ENCODE results near the gene GPT2.

GPT2 gene

GRCh38 chr16:46947900-46948547, 63.9 kb downstream of the GPT2 start:
- Histone ChIP-seq H2BK5ac (ENCODE audit: low read depth, low read length, poor library complexity, severe bottlenecking) (no peak overlapping the region), H2BK120ac (ENCODE audit: low read depth, low read length) (no peak overlapping the region), H4K91ac (ENCODE audit: low read length) (no peak overlapping the region), H3K36me3 (ENCODE audit: control insufficient read depth in 1 of 2, insufficient read depth in 2 of 2, low read depth in 1 of 2, low read length in 2 of 2) (no peaks in the 10 kb centered on the region), H2AFZ (ENCODE audit: low read depth, low read length) (no peak overlapping the region), H3K27ac (ENCODE audit: low read length, poor library complexity, severe bottlenecking) (no peak overlapping the region), H4K8ac (ENCODE audit: low read length) (no peak overlapping the region), H3K27me3 (ENCODE audit: control insufficient read depth in 1 of 2, insufficient read depth in 1 of 2, low read length in 2 of 2) (no peaks in the 10 kb centered on the region), H3K4ac (ENCODE audit: low read depth in 1 of 2, low read length in 2 of 2) (no peak overlapping the region), H3K79me1 (replicated peaks; ENCODE audit: low read length, poor library complexity, severe bottlenecking) (no peaks in the 10 kb centered on the region), H3K18ac (ENCODE audit: low read depth in 1 of 2, low read length in 2 of 2) (no peak overlapping the region), H2BK15ac (ENCODE audit: low read depth, poor library complexity, severe bottlenecking) (no peak overlapping the region), H3K4me2 (ENCODE audit: low read length, poor library complexity, severe bottlenecking) (no peak overlapping the region), H3K23ac (ENCODE audit: low read length in 2 of 2) (no peak overlapping the region), H3K9me3 (ENCODE audit: control insufficient read depth, low read length) (no peaks in the 10 kb centered on the region), H3K9ac (ENCODE audit: low read length) (no peak overlapping the region), H3K4me1 (ENCODE audit: control insufficient read depth, insufficient read depth, low read depth, low read length) (peaks cover 1% of the 10 kb centered on the region), H3K14ac (ENCODE audit: low read length in 2 of 2) (no peak overlapping the region), H3K4me3 (ENCODE audit: insufficient read depth in 1 of 2, low read depth in 1 of 2, low read length in 2 of 2) (no peak overlapping the region), H2BK12ac (ENCODE audit: low read length in 2 of 2) (no peak overlapping the region), H2AK5ac (ENCODE audit: low read length, severe bottlenecking) (no peak overlapping the region)
- peak; percentile 50 for DNase-seq
- WGBS: 89% methylated on average over 7 of the region's 7 CpGs

DNA sequence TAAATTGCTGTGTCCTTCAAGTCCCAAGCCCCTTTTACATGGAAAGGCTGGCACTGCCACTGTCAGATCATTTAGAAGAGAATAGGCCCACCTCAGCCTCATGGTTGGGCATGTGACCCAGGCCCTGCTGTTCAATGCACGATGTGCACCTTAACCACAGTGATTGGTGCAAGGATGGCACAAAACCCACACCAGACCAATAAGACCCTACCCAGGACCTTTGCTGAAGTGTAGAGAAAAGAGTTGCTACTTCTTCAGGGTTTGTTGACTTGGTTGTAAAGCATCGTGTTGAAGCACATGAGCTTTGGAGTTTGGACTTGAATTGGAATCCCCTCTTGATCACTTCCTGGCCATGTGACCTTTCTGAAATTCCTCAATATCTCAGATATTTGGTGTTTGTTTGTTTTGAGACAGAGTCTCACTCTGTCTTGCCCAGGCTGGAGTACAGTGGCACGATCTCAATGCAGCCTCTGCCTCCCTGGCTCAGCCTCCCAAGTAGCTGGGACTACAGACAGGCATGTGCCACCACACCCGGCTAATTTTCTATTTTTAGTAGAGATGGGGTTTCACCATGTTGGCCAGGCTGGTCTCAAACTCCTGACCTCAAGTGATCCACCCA, 64.5 kb downstream of the GPT2 start:
- 97% methylated on average over 2 of the region's 4 CpGs for WGBS
- no peak overlapping the region for H2AFZ ChIP-seq (ENCODE audit: low read depth, low read length)
- H2BK5ac ChIP-seq (ENCODE audit: low read depth, low read length, poor library complexity, severe bottlenecking): no peak overlapping the region
- H3K4me1 ChIP-seq (ENCODE audit: control insufficient read depth, insufficient read depth, low read depth, low read length): no peaks in the 10 kb centered on the region
- H2BK15ac ChIP-seq (ENCODE audit: low read depth, poor library complexity, severe bottlenecking): no peak overlapping the region
- no peak for DNase-seq
- H3K27me3 ChIP-seq (ENCODE audit: control insufficient read depth in 1 of 2, insufficient read depth in 1 of 2, low read length in 2 of 2): no peaks in the 10 kb centered on the region
- no peaks in the 10 kb centered on the region for H3K9me3 ChIP-seq (ENCODE audit: control insufficient read depth, low read length)
- no peak overlapping the region for H3K9ac ChIP-seq (ENCODE audit: low read length)
- H3K14ac ChIP-seq (ENCODE audit: low read length in 2 of 2): no peak overlapping the region
- no peak overlapping the region for H2AK5ac ChIP-seq (ENCODE audit: low read length, severe bottlenecking)
- H3K4ac ChIP-seq (ENCODE audit: low read depth in 1 of 2, low read length in 2 of 2): no peak overlapping the region
- H2BK12ac ChIP-seq (ENCODE audit: low read length in 2 of 2): no peak overlapping the region
- no peak overlapping the region for H3K4me3 ChIP-seq (ENCODE audit: insufficient read depth in 1 of 2, low read depth in 1 of 2, low read length in 2 of 2)
- H4K91ac ChIP-seq (ENCODE audit: low read length): no peak overlapping the region
- no peak overlapping the region for H4K8ac ChIP-seq (ENCODE audit: low read length)
- no peak overlapping the region for H3K23ac ChIP-seq (ENCODE audit: low read length in 2 of 2)
- H3K79me1 ChIP-seq (replicated peaks; ENCODE audit: low read length, poor library complexity, severe bottlenecking): no peaks in the 10 kb centered on the region
- no peak overlapping the region for H3K18ac ChIP-seq (ENCODE audit: low read depth in 1 of 2, low read length in 2 of 2)
- peaks cover 0 to 3% of the 10 kb centered on the region in 2 experiments for H3K36me3 ChIP-seq (ENCODE audit: control insufficient read depth in 1 of 2, insufficient read depth in 2 of 2, low read depth in 1 of 2, low read length in 2 of 2)
- no peak overlapping the region for H3K27ac ChIP-seq (ENCODE audit: low read length, poor library complexity, severe bottlenecking)
- H3K4me2 ChIP-seq (ENCODE audit: low read length, poor library complexity, severe bottlenecking): no peak overlapping the region
- H2BK120ac ChIP-seq (ENCODE audit: low read depth, low read length): no peak overlapping the region

GRCh38 chr16:46949241-46949892, 65.2 kb downstream of the GPT2 start:
- no peak overlapping the region for H3K27ac ChIP-seq (ENCODE audit: low read length, poor library complexity, severe bottlenecking)
- no peak overlapping the region for H3K18ac ChIP-seq (ENCODE audit: low read depth in 1 of 2, low read length in 2 of 2)
- no peaks in the 10 kb centered on the region for H3K4me1 ChIP-seq (ENCODE audit: control insufficient read depth, insufficient read depth, low read depth, low read length)
- H2BK15ac ChIP-seq (ENCODE audit: low read depth, poor library complexity, severe bottlenecking): no peak overlapping the region
- no peak overlapping the region for H3K23ac ChIP-seq (ENCODE audit: low read length in 2 of 2)
- peaks cover under 1 to 7% of the 10 kb centered on the region in 2 experiments for H3K36me3 ChIP-seq (ENCODE audit: control insufficient read depth in 1 of 2, insufficient read depth in 2 of 2, low read depth in 1 of 2, low read length in 2 of 2)
- no peak overlapping the region for H3K4me2 ChIP-seq (ENCODE audit: low read length, poor library complexity, severe bottlenecking)
- no peak overlapping the region for H2BK12ac ChIP-seq (ENCODE audit: low read length in 2 of 2)
- no peak overlapping the region for H2BK5ac ChIP-seq (ENCODE audit: low read depth, low read length, poor library complexity, severe bottlenecking)
- no peak overlapping the region for H4K8ac ChIP-seq (ENCODE audit: low read length)
- 95% methylated on average over 7 of the region's 7 CpGs for WGBS
- H3K4me3 ChIP-seq (ENCODE audit: insufficient read depth in 1 of 2, low read depth in 1 of 2, low read length in 2 of 2): no peak overlapping the region
- no peak overlapping the region for H3K9ac ChIP-seq (ENCODE audit: low read length)
- H3K9me3 ChIP-seq (ENCODE audit: control insufficient read depth, low read length): no peaks in the 10 kb centered on the region
- no peak overlapping the region for H2AK5ac ChIP-seq (ENCODE audit: low read length, severe bottlenecking)
- no peak overlapping the region for H3K14ac ChIP-seq (ENCODE audit: low read length in 2 of 2)
- DNase-seq: peak; percentile 7
- H3K4ac ChIP-seq (ENCODE audit: low read depth in 1 of 2, low read length in 2 of 2): no peak overlapping the region
- no peak overlapping the region for H2BK120ac ChIP-seq (ENCODE audit: low read depth, low read length)
- H4K91ac ChIP-seq (ENCODE audit: low read length): no peak overlapping the region
- no peaks in the 10 kb centered on the region for H3K79me1 ChIP-seq (replicated peaks; ENCODE audit: low read length, poor library complexity, severe bottlenecking)
- H3K27me3 ChIP-seq (ENCODE audit: control insufficient read depth in 1 of 2, insufficient read depth in 1 of 2, low read length in 2 of 2): no peaks in the 10 kb centered on the region
- H2AFZ ChIP-seq (ENCODE audit: low read depth, low read length): no peak overlapping the region

DNA sequence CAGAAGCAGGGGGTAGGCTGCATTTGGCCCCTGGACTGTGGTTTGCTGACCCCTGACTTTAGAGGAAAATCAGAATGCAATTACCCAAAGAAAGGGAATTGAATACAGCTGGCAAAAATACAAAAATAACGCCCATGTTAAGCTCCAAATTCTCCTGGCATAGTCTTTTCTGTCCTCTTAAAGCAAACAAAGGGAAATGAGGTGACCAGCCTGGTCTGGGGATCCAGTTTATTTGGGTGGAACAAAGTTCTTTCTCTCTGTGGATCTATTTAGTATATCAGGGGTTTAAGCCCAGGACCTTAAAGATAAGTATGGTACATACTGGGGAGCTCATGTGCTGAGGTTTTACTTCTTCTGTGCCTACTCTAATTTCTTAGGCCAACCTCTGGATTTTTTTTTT, 65.8 kb downstream of the GPT2 start:
- H3K4me3 ChIP-seq (ENCODE audit: insufficient read depth in 1 of 2, low read depth in 1 of 2, low read length in 2 of 2): no peak overlapping the region
- no peak overlapping the region for H3K14ac ChIP-seq (ENCODE audit: low read length in 2 of 2)
- H4K8ac ChIP-seq (ENCODE audit: low read length): no peak overlapping the region
- no peak overlapping the region for H2BK15ac ChIP-seq (ENCODE audit: low read depth, poor library complexity, severe bottlenecking)
- H2AFZ ChIP-seq (ENCODE audit: low read depth, low read length): no peak overlapping the region
- no peak overlapping the region for H3K4me2 ChIP-seq (ENCODE audit: low read length, poor library complexity, severe bottlenecking)
- no peak overlapping the region for H2BK5ac ChIP-seq (ENCODE audit: low read depth, low read length, poor library complexity, severe bottlenecking)
- H3K4ac ChIP-seq (ENCODE audit: low read depth in 1 of 2, low read length in 2 of 2): no peak overlapping the region
- H3K9me3 ChIP-seq (ENCODE audit: control insufficient read depth, low read length): no peaks in the 10 kb centered on the region
- no peak overlapping the region for H4K91ac ChIP-seq (ENCODE audit: low read length)
- H3K23ac ChIP-seq (ENCODE audit: low read length in 2 of 2): no peak overlapping the region
- no peak overlapping the region for H2BK120ac ChIP-seq (ENCODE audit: low read depth, low read length)
- H2BK12ac ChIP-seq (ENCODE audit: low read length in 2 of 2): no peak overlapping the region
- DNase-seq: no peak
- H3K27me3 ChIP-seq (ENCODE audit: control insufficient read depth in 1 of 2, insufficient read depth in 1 of 2, low read length in 2 of 2): no peaks in the 10 kb centered on the region
- no peak overlapping the region for H3K18ac ChIP-seq (ENCODE audit: low read depth in 1 of 2, low read length in 2 of 2)
- WGBS: no CpG with 5 or more reads among the region's 1 CpG
- peaks cover 7 to 8% of the 10 kb centered on the region in 2 experiments for H3K36me3 ChIP-seq (ENCODE audit: control insufficient read depth in 1 of 2, insufficient read depth in 2 of 2, low read depth in 1 of 2, low read length in 2 of 2)
- H3K79me1 ChIP-seq (replicated peaks; ENCODE audit: low read length, poor library complexity, severe bottlenecking): no peaks in the 10 kb centered on the region
- no peak overlapping the region for H3K9ac ChIP-seq (ENCODE audit: low read length)
- no peak overlapping the region for H3K27ac ChIP-seq (ENCODE audit: low read length, poor library complexity, severe bottlenecking)
- H2AK5ac ChIP-seq (ENCODE audit: low read length, severe bottlenecking): no peak overlapping the region
- H3K4me1 ChIP-seq (ENCODE audit: control insufficient read depth, insufficient read depth, low read depth, low read length): no peaks in the 10 kb centered on the region

Data from mesenchymal stem cell (in vitro differentiated cells and primary cell).